K562 (cell line): Measurements from ENCODE around the gene ABCB10. TPM values are rescaled to one million over a fixed set of nuclear protein-coding genes. Genes with fewer than 3 reads are reported as not detected.

ENCODE experiments used
- CBX5 ChIP-seq: IDR thresholded peaks from 2 replicates; pipeline ENCODE4 v1.6.1; 2014; ENCODE audit warnings: low read depth, borderline replicate concordance
- GABPB1 ChIP-seq: sonication (generic); formaldehyde crosslinking; IDR thresholded peaks from 2 replicates; pipeline ENCODE4 v1.8.0; 2022; ENCODE audit warnings: mild to moderate bottlenecking, missing genetic modification reagents
- NCOA1 ChIP-seq: fragments of 450-650 bp; IDR thresholded peaks from 2 replicates; pipeline ENCODE4 v1.6.1; 2016; ENCODE audit warnings: low read depth
- NR3C1 ChIP-seq: sonication (generic); formaldehyde crosslinking; IDR thresholded peaks from 2 replicates; pipeline ENCODE4 v1.8.1; 2022; ENCODE audit warnings: missing genetic modification reagents
- PHF21A ChIP-seq: fragments of 450-650 bp; IDR thresholded peaks from 2 replicates; pipeline ENCODE4 v1.6.1; 2017; ENCODE audit warnings: low read depth, borderline replicate concordance
- PHF8 ChIP-seq: fragments of 200-600 bp; sonication (generic); IDR thresholded peaks from 2 replicates; pipeline ENCODE4 v1.6.1; 2012; ENCODE audit warnings: mixed run types, mild to moderate bottlenecking, inconsistent platforms, low read length, moderate library complexity, borderline replicate concordance
- PRPF4 ChIP-seq: fragments of 200-400 bp; formaldehyde crosslinking; IDR thresholded peaks from one replicate; pipeline ENCODE4 v1.6.1; 2017; ENCODE audit warnings: low read length, low read depth, mild to moderate bottlenecking; ENCODE audit not compliant: insufficient read depth, poor library complexity, severe bottlenecking
- SRF ChIP-seq, 2 experiments: fragments of 250-450, 450-650 bp in 1 of 2; sonication (Bioruptor Pico) in 1 of 2; sonication (generic) in 1 of 2; formaldehyde crosslinking; IDR thresholded peaks; 2 replicates each; pipeline versions ENCODE4 v1.5.0 to v1.5.1; 2020 to 2022; ENCODE audit warnings: mild to moderate bottlenecking in 1 of 2, missing genetic modification reagents in 1 of 2
- SUPT5H ChIP-seq: fragments of 450-650 bp; IDR thresholded peaks from 2 replicates; pipeline ENCODE4 v1.6.1; 2016
- TCFL5 ChIP-seq: fragments of 250-450 bp; sonication (Bioruptor Pico); conservative IDR thresholded peaks from 2 replicates; pipeline ENCODE4 v1.6.1; 2021; ENCODE audit warnings: mild to moderate bottlenecking, moderate library complexity, matching md5 sums
- ZNF551 ChIP-seq: fragments of 250-450 bp; sonication (Bioruptor Pico); IDR thresholded peaks from 2 replicates; pipeline ENCODE4 v1.5.0; 2021; ENCODE audit warnings: mild to moderate bottlenecking, moderate library complexity
- polyA plus RNA-seq, 8 experiments: library from polyadenylated mRNA; depleted of rRNA in 4 of 8; stranded (reverse) in 5 of 8; unstranded in 3 of 8; fragments of >200 nt; fragmentation: Nextera tagmentation in 2 of 8; fragmentation: Illumina TruSeq in 1 of 8; extraction: Ambion mirVana in 2 of 8; extraction: Trizol in 1 of 8; gene quantifications; 2 replicates each; pipeline versions ENCODE4 v1.2.1 to v1.2.3, GENCODE V29; 2011 to 2014; ENCODE audit warnings: inconsistent platforms in 1 of 8, missing spikeins in 1 of 8
- total RNA-seq, 7 experiments: library from RNA; depleted of rRNA in 6 of 7; stranded (reverse); fragments of >200 nt in 6 of 7; fragmentation: Illumina TruSeq in 2 of 7; extraction: Trizol in 2 of 7; gene quantifications; 2 replicates each; pipeline versions ENCODE4 v1.2.1 to v1.2.3, GENCODE V29; 2011 to 2021; ENCODE audit warnings: low replicate concordance in 1 of 7
- TF ChIP-seq, protein P1 (sequence below): fragments of 150-350 bp; IDR thresholded peaks from 2 replicates; pipeline ENCODE4 v1.6.1; 2014; ENCODE audit warnings: low read depth, mild to moderate bottlenecking, low read length, borderline replicate concordance
- TF ChIP-seq, protein P2 (sequence below): fragments of 250-450 bp; sonication (Bioruptor Pico); IDR thresholded peaks from 2 replicates; pipeline ENCODE4 v1.4.0; 2020; ENCODE audit warnings: mild to moderate bottlenecking, moderate library complexity
- TF ChIP-seq, protein P3 (sequence below): fragments of 450-650 bp; formaldehyde crosslinking; IDR thresholded peaks from 2 replicates; pipeline ENCODE4 v1.4.0; 2020; ENCODE audit warnings: mild to moderate bottlenecking, moderate library complexity
- TF ChIP-seq, protein P4 (sequence below): fragments of 450-650 bp; IDR thresholded peaks from one replicate; pipeline ENCODE4 v1.6.1; 2018; ENCODE audit warnings: mild to moderate bottlenecking, moderate library complexity; ENCODE audit not compliant: partially characterized antibody

ABCB10 gene
- total and polyA plus RNA-seq, 9 of the 15 experiments (the other 6 are each of a cell fraction or from before 2014, with no cell fraction given) = 12.4 to 54.8 (median 36.4) TPM

DNA sequence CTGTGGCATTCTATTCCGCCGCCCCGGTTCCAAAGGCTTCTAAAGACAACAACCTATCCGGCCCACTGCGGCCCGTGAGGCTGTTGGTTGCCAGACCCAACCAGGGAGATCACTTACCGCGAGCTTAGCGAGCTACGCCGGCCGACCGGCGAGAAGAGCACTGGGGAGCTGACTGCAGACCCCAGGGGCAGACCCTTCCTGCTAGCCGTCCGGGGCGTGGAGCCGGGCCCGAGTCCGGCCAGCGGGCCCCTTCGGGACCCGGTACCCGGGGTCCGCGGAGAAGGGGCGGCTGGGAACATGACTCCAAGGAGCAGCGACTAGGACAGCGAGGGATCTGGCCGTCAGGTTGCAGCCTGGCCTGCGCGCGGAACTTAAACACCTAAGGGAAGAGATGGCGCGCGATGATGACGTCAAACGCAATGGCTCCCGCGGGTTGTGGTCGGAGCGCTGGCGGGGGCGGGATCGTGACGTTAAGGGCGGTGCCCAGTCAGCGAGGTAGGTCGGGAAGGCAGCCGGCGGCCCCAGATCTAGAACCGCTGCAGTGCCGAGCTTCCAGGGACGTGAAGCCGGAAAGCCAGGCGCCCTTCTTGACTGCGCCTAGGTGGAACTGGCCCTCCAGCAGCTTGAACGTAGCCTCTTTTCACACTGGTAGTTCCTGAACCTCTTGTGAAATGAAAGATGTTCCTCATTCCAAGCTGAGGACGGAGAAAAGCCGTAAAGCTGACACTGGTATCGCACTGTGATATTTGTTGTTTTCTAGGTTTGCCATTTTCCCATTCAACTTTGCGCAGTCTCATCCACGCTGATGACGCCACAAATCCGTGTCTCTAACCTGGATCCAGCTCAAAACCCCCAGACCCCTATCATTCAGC, 50.3 kb downstream of the ABCB10 start, which contains the start of gene NUP133 (continued):
- TF ChIP-seq, protein P1, sequence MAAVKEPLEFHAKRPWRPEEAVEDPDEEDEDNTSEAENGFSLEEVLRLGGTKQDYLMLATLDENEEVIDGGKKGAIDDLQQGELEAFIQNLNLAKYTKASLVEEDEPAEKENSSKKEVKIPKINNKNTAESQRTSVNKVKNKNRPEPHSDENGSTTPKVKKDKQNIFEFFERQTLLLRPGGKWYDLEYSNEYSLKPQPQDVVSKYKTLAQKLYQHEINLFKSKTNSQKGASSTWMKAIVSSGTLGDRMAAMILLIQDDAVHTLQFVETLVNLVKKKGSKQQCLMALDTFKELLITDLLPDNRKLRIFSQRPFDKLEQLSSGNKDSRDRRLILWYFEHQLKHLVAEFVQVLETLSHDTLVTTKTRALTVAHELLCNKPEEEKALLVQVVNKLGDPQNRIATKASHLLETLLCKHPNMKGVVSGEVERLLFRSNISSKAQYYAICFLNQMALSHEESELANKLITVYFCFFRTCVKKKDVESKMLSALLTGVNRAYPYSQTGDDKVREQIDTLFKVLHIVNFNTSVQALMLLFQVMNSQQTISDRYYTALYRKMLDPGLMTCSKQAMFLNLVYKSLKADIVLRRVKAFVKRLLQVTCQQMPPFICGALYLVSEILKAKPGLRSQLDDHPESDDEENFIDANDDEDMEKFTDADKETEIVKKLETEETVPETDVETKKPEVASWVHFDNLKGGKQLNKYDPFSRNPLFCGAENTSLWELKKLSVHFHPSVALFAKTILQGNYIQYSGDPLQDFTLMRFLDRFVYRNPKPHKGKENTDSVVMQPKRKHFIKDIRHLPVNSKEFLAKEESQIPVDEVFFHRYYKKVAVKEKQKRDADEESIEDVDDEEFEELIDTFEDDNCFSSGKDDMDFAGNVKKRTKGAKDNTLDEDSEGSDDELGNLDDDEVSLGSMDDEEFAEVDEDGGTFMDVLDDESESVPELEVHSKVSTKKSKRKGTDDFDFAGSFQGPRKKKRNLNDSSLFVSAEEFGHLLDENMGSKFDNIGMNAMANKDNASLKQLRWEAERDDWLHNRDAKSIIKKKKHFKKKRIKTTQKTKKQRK = no peak
- TF ChIP-seq, protein P2, sequence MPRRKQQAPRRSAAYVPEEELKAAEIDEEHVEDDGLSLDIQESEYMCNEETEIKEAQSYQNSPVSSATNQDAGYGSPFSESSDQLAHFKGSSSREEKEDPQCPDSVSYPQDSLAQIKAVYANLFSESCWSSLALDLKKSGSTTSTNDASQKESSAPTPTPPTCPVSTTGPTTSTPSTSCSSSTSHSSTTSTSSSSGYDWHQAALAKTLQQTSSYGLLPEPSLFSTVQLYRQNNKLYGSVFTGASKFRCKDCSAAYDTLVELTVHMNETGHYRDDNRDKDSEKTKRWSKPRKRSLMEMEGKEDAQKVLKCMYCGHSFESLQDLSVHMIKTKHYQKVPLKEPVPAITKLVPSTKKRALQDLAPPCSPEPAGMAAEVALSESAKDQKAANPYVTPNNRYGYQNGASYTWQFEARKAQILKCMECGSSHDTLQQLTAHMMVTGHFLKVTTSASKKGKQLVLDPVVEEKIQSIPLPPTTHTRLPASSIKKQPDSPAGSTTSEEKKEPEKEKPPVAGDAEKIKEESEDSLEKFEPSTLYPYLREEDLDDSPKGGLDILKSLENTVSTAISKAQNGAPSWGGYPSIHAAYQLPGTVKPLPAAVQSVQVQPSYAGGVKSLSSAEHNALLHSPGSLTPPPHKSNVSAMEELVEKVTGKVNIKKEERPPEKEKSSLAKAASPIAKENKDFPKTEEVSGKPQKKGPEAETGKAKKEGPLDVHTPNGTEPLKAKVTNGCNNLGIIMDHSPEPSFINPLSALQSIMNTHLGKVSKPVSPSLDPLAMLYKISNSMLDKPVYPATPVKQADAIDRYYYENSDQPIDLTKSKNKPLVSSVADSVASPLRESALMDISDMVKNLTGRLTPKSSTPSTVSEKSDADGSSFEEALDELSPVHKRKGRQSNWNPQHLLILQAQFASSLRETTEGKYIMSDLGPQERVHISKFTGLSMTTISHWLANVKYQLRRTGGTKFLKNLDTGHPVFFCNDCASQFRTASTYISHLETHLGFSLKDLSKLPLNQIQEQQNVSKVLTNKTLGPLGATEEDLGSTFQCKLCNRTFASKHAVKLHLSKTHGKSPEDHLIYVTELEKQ (CRISPR knock-in tag) = no peak
- peak; percentile 99 for TF ChIP-seq PHF8
- no peak for TF ChIP-seq PHF21A
- TF ChIP-seq GABPB1 (CRISPR knock-in tag) = peak; percentile 66
- TF ChIP-seq, protein P3, sequence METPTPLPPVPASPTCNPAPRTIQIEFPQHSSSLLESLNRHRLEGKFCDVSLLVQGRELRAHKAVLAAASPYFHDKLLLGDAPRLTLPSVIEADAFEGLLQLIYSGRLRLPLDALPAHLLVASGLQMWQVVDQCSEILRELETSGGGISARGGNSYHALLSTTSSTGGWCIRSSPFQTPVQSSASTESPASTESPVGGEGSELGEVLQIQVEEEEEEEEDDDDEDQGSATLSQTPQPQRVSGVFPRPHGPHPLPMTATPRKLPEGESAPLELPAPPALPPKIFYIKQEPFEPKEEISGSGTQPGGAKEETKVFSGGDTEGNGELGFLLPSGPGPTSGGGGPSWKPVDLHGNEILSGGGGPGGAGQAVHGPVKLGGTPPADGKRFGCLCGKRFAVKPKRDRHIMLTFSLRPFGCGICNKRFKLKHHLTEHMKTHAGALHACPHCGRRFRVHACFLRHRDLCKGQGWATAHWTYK (CRISPR knock-in tag) = no peak
- TF ChIP-seq ZNF551 (CRISPR knock-in tag) = no peak
- TF ChIP-seq SUPT5H = peak; percentile 98
- no peak for TF ChIP-seq NR3C1
- TF ChIP-seq, protein P4, sequence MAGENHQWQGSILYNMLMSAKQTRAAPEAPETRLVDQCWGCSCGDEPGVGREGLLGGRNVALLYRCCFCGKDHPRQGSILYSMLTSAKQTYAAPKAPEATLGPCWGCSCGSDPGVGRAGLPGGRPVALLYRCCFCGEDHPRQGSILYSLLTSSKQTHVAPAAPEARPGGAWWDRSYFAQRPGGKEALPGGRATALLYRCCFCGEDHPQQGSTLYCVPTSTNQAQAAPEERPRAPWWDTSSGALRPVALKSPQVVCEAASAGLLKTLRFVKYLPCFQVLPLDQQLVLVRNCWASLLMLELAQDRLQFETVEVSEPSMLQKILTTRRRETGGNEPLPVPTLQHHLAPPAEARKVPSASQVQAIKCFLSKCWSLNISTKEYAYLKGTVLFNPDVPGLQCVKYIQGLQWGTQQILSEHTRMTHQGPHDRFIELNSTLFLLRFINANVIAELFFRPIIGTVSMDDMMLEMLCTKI = no peak
- TF ChIP-seq NCOA1 = no peak; the same call in 1 of the 2 replicates
- TF ChIP-seq CBX5 = no peak
- no peak for TF ChIP-seq SRF (CRISPR knock-in tag; IDR thresholded peaks at IDR 0.05)
- no peak for TF ChIP-seq TCFL5 (CRISPR knock-in tag)
- peak; percentile 49 for TF ChIP-seq PRPF4
